OCI-LY7 (cell line): Measurements from ENCODE around the gene RASL11A. TPM values are rescaled to one million over a fixed set of nuclear protein-coding genes. Genes with fewer than 3 reads are reported as not detected.
A peak's percentile ranks its signal among the peaks of the same experiment; 100 is the strongest.

Experiments used
- BruUV-seq: library from RNA; stranded (reverse); fragments of 400-500 nt; replicated peaks from 2 replicates; lab custom pipeline; 2021; lab: Mats Ljungman, UMichigan
- CTCF ChIA-PET: fragments of 300-600 bp; sonication (Branson Sonifier 250); formaldehyde crosslinking; loops from one replicate; lab custom pipeline; 2022; ENCODE audit warnings: antibody characterized with exemption; ENCODE audit not compliant: unreplicated experiment; lab: Charles Lee
- POLR2A ChIA-PET: fragments of 300-600 bp; sonication (Branson Sonifier 250); formaldehyde crosslinking; loops from one replicate; lab custom pipeline; 2022; ENCODE audit warnings: antibody characterized with exemption; lab: Charles Lee
- DNase-seq: peaks from one replicate; pipeline ENCODE4 v3.0.0-alpha.2; 2015; ENCODE audit warnings: low spot score
- H2AFZ ChIP-seq: fragments of 200-600 bp; sonication (generic), shearing (Covaris generic); 2 replicates; pipeline ENCODE4 v1.6.1; 2014; ENCODE audit warnings: mild to moderate bottlenecking, antibody characterized with exemption, low read length, moderate library complexity
- H3K27ac ChIP-seq: fragments of 200-600 bp; sonication (generic); 2 replicates; pipeline ENCODE4 v1.5.1; 2014; ENCODE audit warnings: mixed run types, low read depth, mild to moderate bottlenecking, moderate library complexity, low read length, inconsistent platforms; ENCODE audit not compliant: poor library complexity, severe bottlenecking
- H3K36me3 ChIP-seq: fragments of 200-600 bp; sonication (generic); 2 replicates; pipeline ENCODE4 v1.6.1; 2014; ENCODE audit warnings: mild to moderate bottlenecking, antibody characterized with exemption, low read length, moderate library complexity, mixed read lengths; ENCODE audit not compliant: insufficient read depth
- H3K4me1 ChIP-seq: fragments of 200-600 bp; sonication (generic); 2 replicates; pipeline ENCODE4 v1.5.1; 2014; ENCODE audit warnings: mild to moderate bottlenecking, low read length; ENCODE audit not compliant: insufficient read depth, poor library complexity, severe bottlenecking
- H3K4me2 ChIP-seq: fragments of 200-600 bp; sonication (generic); 2 replicates; pipeline ENCODE4 v1.6.1; 2014; ENCODE audit warnings: mild to moderate bottlenecking, low read length
- H3K4me3 ChIP-seq: fragments of 200-600 bp; sonication (generic); 2 replicates; pipeline ENCODE4 v1.5.1; 2014; ENCODE audit warnings: mild to moderate bottlenecking, low read depth, low read length; ENCODE audit not compliant: poor library complexity, severe bottlenecking
- H3K79me2 ChIP-seq: fragments of 200-600 bp; sonication (generic); 2 replicates; pipeline ENCODE4 v1.6.1; 2016; ENCODE audit warnings: low read depth, mild to moderate bottlenecking, low read length, moderate library complexity, mixed read lengths; ENCODE audit not compliant: insufficient read depth
- H3K9me2 ChIP-seq: fragments of 200-600 bp; sonication (generic); 2 replicates; pipeline ENCODE4 v1.6.1; 2016; ENCODE audit warnings: mild to moderate bottlenecking, low read length, mixed read lengths; ENCODE audit not compliant: insufficient read depth
- H3K9me3 ChIP-seq: fragments of 200-600 bp; sonication (generic); 2 replicates; pipeline ENCODE4 v1.6.1; 2014; ENCODE audit warnings: mild to moderate bottlenecking, mixed run types, low read length, mixed read lengths
- H4K20me1 ChIP-seq: fragments of 200-600 bp; sonication (generic); 2 replicates; pipeline ENCODE4 v1.6.1; 2014; ENCODE audit warnings: mild to moderate bottlenecking, antibody characterized with exemption, low read length, moderate library complexity, mixed read lengths; ENCODE audit not compliant: insufficient read depth
- EZH2phosphoT487 ChIP-seq: fragments of 200-600 bp; sonication (generic); IDR thresholded peaks from 2 replicates; pipeline ENCODE4 v1.6.1; 2018; ENCODE audit warnings: low read depth, borderline replicate concordance, mild to moderate bottlenecking, mixed run types, antibody characterized with exemption, low read length, moderate library complexity, mixed read lengths
- intact Hi-C: fragments of 100-400 bp; cut with micrococcal nuclease; formaldehyde crosslinking; loops from one replicate; pipeline ENCODE4 v1.10.0; 2022; ENCODE audit not compliant: unreplicated experiment
- total RNA-seq, 2 experiments: library from RNA; depleted of rRNA in 1 of 2; stranded (reverse); fragments of >200 nt in 1 of 2; shearing (Covaris generic) in 1 of 2; gene quantifications; 2 replicates each; pipeline ENCODE4 v1.2.3, GENCODE V29; 2014 to 2022
- TF ChIP-seq, protein P1 (sequence below): fragments of 200-600 bp; sonication (generic); conservative IDR thresholded peaks from 2 replicates; pipeline ENCODE4 v1.5.1; 2014; ENCODE audit warnings: mild to moderate bottlenecking, antibody characterized with exemption, low read length, moderate library complexity, mixed read lengths

RASL11A gene
- total RNA-seq, 2 experiments from 2014 or later: 1.3 to 2.4 TPM

GRCh38 chr13:27242702-27243101, 27.9 kb upstream of the RASL11A start:
- no peaks in the 10 kb centered on the region for H3K36me3 ChIP-seq
- H3K4me2 ChIP-seq: no peak overlapping the region
- no peaks in the 10 kb centered on the region for H3K9me3 ChIP-seq
- intact Hi-C loops: no loop called here
- no peak overlapping the region for H2AFZ ChIP-seq
- BruUV-seq: no TSS peak
- TF ChIP-seq, protein P1, sequence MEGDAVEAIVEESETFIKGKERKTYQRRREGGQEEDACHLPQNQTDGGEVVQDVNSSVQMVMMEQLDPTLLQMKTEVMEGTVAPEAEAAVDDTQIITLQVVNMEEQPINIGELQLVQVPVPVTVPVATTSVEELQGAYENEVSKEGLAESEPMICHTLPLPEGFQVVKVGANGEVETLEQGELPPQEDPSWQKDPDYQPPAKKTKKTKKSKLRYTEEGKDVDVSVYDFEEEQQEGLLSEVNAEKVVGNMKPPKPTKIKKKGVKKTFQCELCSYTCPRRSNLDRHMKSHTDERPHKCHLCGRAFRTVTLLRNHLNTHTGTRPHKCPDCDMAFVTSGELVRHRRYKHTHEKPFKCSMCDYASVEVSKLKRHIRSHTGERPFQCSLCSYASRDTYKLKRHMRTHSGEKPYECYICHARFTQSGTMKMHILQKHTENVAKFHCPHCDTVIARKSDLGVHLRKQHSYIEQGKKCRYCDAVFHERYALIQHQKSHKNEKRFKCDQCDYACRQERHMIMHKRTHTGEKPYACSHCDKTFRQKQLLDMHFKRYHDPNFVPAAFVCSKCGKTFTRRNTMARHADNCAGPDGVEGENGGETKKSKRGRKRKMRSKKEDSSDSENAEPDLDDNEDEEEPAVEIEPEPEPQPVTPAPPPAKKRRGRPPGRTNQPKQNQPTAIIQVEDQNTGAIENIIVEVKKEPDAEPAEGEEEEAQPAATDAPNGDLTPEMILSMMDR: no peak
- no peak for TF ChIP-seq EZH2phosphoT487
- H4K20me1 ChIP-seq: no peaks in the 10 kb centered on the region
- no peaks in the 10 kb centered on the region for H3K79me2 ChIP-seq
- ChIA-PET POLR2A (no interaction called here), CTCF (interaction anchor here (0.6 kb wide), 1 partner anchor 16 kb away, joined by 3 read pairs; no protein-coding TSS in a partner anchor)
- H3K27ac ChIP-seq: no peak overlapping the region
- peaks cover 4% of the 10 kb centered on the region for H3K4me1 ChIP-seq
- DNase-seq: no peak
- no peaks in the 10 kb centered on the region for H3K9me2 ChIP-seq
- no peak overlapping the region for H3K4me3 ChIP-seq

DNA sequence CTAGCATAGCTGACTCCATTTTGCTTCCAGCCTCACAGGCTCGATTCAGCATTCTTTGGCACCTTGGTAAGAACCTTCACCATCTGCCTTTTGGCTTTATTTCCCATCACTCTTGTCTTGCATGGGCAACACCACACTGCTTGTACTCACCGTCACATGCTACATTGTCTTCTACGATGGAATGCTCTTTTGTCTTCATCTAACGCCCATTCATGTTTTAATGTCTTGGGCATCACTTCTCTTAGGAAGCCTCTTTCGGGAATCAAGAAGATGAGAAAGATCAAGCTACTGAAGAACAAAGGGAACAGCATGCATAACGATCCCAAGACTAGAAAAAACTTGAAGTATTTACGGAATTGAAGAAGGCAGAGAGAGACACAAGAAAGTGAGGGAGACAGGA, 25.0 kb upstream of the RASL11A start:
- CTCF ChIA-PET: no interaction called here
- no peaks in the 10 kb centered on the region for H3K9me3 ChIP-seq
- no peaks in the 10 kb centered on the region for H4K20me1 ChIP-seq
- no peaks in the 10 kb centered on the region for H3K36me3 ChIP-seq
- BruUV-seq: no TSS peak
- no peak overlapping the region for H3K27ac ChIP-seq
- H3K79me2 ChIP-seq: peaks cover 10% of the 10 kb centered on the region
- POLR2A ChIA-PET: interaction anchor here (0.6 to 0.7 kb wide), 2 partner anchors 332 to 981 kb away, joined by 4 to 6 read pairs; no protein-coding TSS in a partner anchor
- H3K4me3 ChIP-seq: no peak overlapping the region
- no peak for DNase-seq
- no peaks in the 10 kb centered on the region for H3K9me2 ChIP-seq
- TF ChIP-seq, protein P1: no peak
- TF ChIP-seq EZH2phosphoT487: no peak
- intact Hi-C loops: no loop called here
- H2AFZ ChIP-seq: no peak overlapping the region
- H3K4me1 ChIP-seq: peaks cover 12% of the 10 kb centered on the region
- no peak overlapping the region for H3K4me2 ChIP-seq

DNA sequence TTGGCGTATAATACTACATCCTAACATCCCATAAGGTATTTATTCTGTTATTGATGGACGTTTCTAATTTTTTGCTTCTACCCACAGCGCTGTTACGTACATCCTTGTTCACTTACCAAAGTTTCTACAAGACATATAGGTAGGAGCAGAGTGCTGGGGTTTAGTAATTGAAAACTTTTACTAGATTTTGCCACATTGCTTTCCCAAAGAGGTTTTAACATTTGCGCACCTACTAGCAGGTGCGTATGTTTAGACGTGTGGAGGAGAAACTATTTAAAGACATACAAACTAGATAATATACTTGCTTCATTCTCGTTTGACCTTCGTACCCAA, 19.8 kb upstream of the RASL11A start:
- peaks cover 39% of the 10 kb centered on the region for H3K4me1 ChIP-seq
- peak overlapping the region; percentile 47; the same call in 1 of the 2 replicates for H2AFZ ChIP-seq
- H4K20me1 ChIP-seq: peaks cover 18% of the 10 kb centered on the region; the same call in 1 of the 2 replicates
- H3K9me2 ChIP-seq: no peaks in the 10 kb centered on the region
- TF ChIP-seq EZH2phosphoT487: no peak
- TF ChIP-seq, protein P1: no peak
- H3K4me3 ChIP-seq: peak overlapping the region; percentile 99
- DNase-seq: no peak
- intact Hi-C loops: loop anchor here (1.0 to 5.0 kb wide), 3 partner anchors 20 to 79 kb away; partner anchors contain the start of genes RASL11A and USP12
- H3K79me2 ChIP-seq: peaks cover 60% of the 10 kb centered on the region
- peak overlapping the region; percentile 89 for H3K4me2 ChIP-seq
- ChIA-PET CTCF (no interaction called here), POLR2A (interaction anchor here (0.7 kb wide), 2 partner anchors 25 to 254 kb away, joined by 3 read pairs; no protein-coding TSS in a partner anchor)
- peak overlapping the region; percentile 84 for H3K27ac ChIP-seq
- TSS peak; percentile 95 for BruUV-seq
- peaks cover 44% of the 10 kb centered on the region for H3K36me3 ChIP-seq
- no peaks in the 10 kb centered on the region for H3K9me3 ChIP-seq
